MM.1S (cell line): Measurements from ENCODE around the gene SYPL1.

Experiments used
- DNase-seq: peaks from one replicate; pipeline ENCODE4 v3.0.0-alpha.2; 2015
- H2AFZ ChIP-seq: fragments of 300-600 bp; sonication (generic); 2 replicates; pipeline ENCODE4 v1.6.0; 2016; ENCODE audit warnings: antibody characterized with exemption, low read length
- H3F3A ChIP-seq: fragments of 300-600 bp; sonication (generic); 2 replicates; pipeline ENCODE4 v1.6.1; 2016; ENCODE audit warnings: mild to moderate bottlenecking, antibody characterized with exemption, low read length, moderate library complexity, mixed read lengths; ENCODE audit not compliant: insufficient read depth
- H3K27ac ChIP-seq: fragments of 300-600 bp; sonication (generic); 2 replicates; pipeline ENCODE4 v1.5.1; 2016; ENCODE audit warnings: mild to moderate bottlenecking, low read length
- H3K27me3 ChIP-seq: fragments of 300-600 bp; sonication (generic); replicated peaks from 2 replicates; pipeline ENCODE4 v1.6.0; 2016; ENCODE audit warnings: low read length; ENCODE audit not compliant: insufficient read depth
- H3K36me3 ChIP-seq: fragments of 300-600 bp; sonication (generic); replicated peaks from 2 replicates; pipeline ENCODE4 v1.6.1; 2016; ENCODE audit warnings: mild to moderate bottlenecking, low read length, mixed read lengths; ENCODE audit not compliant: insufficient read depth
- H3K4me1 ChIP-seq: fragments of 300-600 bp; sonication (generic); 2 replicates; pipeline ENCODE4 v1.6.1; 2016; ENCODE audit warnings: low read length, mixed read lengths
- H3K4me2 ChIP-seq: fragments of 300-600 bp; sonication (generic); 2 replicates; pipeline ENCODE4 v1.6.0; 2016; ENCODE audit warnings: low read depth, low read length
- H3K4me3 ChIP-seq: fragments of 300-600 bp; sonication (generic); 2 replicates; pipeline ENCODE4 v1.5.1; 2016; ENCODE audit warnings: low read length, mixed read lengths
- H3K79me2 ChIP-seq: fragments of 300-600 bp; sonication (generic); 2 replicates; pipeline ENCODE4 v1.6.1; 2016; ENCODE audit warnings: mixed run types, low read length, mixed read lengths
- H3K9ac ChIP-seq: fragments of 300-600 bp; sonication (generic); 2 replicates; pipeline ENCODE4 v1.6.1; 2016; ENCODE audit warnings: low read length, mixed read lengths
- H3K9me2 ChIP-seq: fragments of 300-600 bp; sonication (generic); replicated peaks from 2 replicates; pipeline ENCODE4 v1.6.1; 2016; ENCODE audit warnings: mild to moderate bottlenecking, low read length, mixed read lengths; ENCODE audit not compliant: insufficient read depth
- H3K9me3 ChIP-seq: fragments of 300-600 bp; sonication (generic); replicated peaks from 2 replicates; pipeline ENCODE4 v1.6.1; 2016; ENCODE audit warnings: mild to moderate bottlenecking, low read length, mixed read lengths; ENCODE audit not compliant: insufficient read depth
- H4K20me1 ChIP-seq: fragments of 300-600 bp; sonication (generic); 2 replicates; pipeline ENCODE4 v1.6.1; 2016; ENCODE audit warnings: mild to moderate bottlenecking, low read length, moderate library complexity, mixed read lengths; ENCODE audit not compliant: insufficient read depth
- EZH2 ChIP-seq: fragments of 300-600 bp; sonication (generic); optimal IDR thresholded peaks from 2 replicates; pipeline ENCODE3; 2017; ENCODE audit warnings: low read depth, mild to moderate bottlenecking, antibody characterized with exemption, low read length, mixed read lengths
- EZH2phosphoT487 ChIP-seq: fragments of 300-600 bp; sonication (generic); IDR thresholded peaks from 2 replicates; pipeline ENCODE4 v1.6.1; 2018; ENCODE audit warnings: antibody characterized with exemption, low read length
- TF ChIP-seq, protein P1 (sequence below): fragments of 300-600 bp; sonication (generic); IDR thresholded peaks from 2 replicates; pipeline ENCODE4 v1.5.1; 2016; ENCODE audit warnings: antibody characterized with exemption, low read length, mixed read lengths

The SYPL1 gene

DNA sequence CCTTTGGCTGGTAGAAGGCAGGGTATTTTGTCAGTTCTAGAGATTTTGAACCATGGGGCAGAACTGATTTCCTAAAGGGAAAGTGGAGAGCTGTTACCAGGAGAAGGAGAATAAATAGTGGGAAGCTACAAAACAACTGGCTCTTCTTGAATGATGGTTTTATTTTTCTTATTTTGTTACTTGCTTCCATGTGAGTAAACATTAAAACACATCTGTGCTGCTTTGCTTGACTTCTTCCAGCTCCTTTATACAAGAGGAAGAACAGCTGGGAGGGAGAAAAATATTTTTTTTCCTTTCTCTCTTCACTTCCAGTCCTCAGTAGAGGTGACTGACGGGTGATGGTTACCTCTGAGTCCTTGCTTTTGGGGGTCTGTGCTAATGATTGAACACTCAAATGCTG lies 30.0 kb upstream of the SYPL1 start:
- no peaks in the 10 kb centered on the region for H4K20me1 ChIP-seq
- H3K36me3 ChIP-seq: no peaks in the 10 kb centered on the region
- H3K4me2 ChIP-seq: no peak overlapping the region
- H3K27ac ChIP-seq: no peak overlapping the region
- H3K9ac ChIP-seq: no peak overlapping the region
- TF ChIP-seq EZH2phosphoT487 (no peak), EZH2 (no peak)
- TF ChIP-seq, protein P1, sequence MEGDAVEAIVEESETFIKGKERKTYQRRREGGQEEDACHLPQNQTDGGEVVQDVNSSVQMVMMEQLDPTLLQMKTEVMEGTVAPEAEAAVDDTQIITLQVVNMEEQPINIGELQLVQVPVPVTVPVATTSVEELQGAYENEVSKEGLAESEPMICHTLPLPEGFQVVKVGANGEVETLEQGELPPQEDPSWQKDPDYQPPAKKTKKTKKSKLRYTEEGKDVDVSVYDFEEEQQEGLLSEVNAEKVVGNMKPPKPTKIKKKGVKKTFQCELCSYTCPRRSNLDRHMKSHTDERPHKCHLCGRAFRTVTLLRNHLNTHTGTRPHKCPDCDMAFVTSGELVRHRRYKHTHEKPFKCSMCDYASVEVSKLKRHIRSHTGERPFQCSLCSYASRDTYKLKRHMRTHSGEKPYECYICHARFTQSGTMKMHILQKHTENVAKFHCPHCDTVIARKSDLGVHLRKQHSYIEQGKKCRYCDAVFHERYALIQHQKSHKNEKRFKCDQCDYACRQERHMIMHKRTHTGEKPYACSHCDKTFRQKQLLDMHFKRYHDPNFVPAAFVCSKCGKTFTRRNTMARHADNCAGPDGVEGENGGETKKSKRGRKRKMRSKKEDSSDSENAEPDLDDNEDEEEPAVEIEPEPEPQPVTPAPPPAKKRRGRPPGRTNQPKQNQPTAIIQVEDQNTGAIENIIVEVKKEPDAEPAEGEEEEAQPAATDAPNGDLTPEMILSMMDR: no peak
- H3K27me3 ChIP-seq: no peaks in the 10 kb centered on the region
- H3K4me3 ChIP-seq: no peak overlapping the region
- no peaks in the 10 kb centered on the region for H3K79me2 ChIP-seq
- H3K9me3 ChIP-seq: no peaks in the 10 kb centered on the region
- no peaks in the 10 kb centered on the region for H3K9me2 ChIP-seq
- H2AFZ ChIP-seq: no peak overlapping the region
- DNase-seq: no peak
- H3K4me1 ChIP-seq: no peaks in the 10 kb centered on the region
- H3F3A ChIP-seq: no peaks in the 10 kb centered on the region

DNA sequence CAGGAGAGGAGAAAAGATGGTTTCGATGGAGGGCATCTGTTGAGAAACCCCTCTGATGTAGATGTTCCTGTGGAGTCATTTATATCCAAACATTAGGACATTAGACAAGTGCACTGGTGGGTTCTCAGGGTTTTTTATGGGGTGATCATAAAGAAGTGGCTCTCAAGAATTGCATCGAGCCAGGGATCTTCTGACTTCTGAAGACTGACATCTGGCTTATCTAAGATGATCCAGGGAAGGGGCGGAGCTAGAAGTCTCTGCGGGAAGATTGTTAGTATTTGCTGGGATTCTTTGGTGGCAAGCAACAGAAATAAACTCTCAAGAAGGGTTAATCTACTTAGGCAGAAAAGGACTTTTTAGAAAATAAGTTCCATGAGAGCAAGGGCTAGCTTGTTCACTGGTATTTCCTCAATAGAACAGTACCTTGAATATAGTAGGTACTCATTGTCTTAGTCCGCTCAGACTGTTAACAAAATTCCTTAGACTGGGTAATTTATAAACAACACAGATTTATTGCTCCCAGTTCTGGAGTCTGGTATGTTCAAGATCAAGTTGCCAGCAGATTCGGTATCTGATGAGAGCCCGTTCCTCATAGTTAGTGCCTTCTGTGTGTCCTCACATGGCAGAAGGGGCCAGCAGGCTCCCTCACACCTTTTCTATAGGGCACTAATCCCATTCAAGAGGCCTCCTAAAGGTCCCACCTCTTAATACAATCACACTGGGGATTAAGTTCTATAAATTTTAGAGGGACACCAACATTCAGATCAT lies 28.5 kb upstream of the SYPL1 start:
- H3K4me3 ChIP-seq: no peak overlapping the region

DNA sequence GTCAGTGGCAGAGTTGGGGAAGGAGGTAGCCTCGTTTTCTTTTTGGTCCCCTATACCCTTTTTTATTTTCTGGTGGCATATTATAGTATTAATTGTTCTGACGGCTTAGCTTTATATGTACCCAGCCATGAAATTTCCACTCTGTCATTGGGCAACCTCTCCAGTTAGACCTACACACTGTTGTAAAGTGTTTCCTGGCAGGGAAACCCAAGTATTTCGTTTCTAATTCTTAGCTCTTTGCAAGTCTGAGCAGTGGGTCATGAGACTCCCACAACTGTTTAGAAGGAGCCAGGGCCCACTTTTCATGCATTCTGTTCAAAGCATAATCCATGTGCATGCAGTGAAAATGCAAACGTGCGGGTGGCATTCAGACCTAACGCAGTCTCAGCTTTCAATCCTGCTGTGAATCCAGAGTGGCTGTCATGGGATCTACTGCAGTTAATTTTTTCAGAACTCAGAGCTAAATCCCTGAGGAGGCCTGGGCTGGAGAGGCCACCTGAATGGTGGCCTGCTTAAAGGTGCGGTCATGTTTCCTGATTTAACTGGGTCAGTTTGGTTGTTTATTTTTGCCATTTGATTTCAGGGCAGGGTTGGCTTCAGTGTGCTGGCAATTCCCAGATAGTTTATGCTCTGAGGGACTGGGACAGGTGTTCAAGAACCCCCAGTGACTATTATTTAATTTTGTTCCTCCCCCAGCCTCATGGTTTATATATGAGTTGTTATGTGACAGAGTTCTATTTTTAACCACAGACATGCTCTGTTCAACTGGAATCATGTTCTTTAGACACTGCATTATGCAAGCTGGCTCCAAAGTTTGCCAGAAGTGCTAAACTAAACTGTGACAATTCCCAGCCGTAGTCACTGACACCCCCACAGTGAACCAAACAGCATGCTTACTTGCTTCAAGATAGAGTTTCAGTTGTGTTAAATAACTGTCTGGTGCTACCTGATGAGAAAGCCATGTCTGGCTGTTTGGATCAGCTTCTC lies 27.4 kb upstream of the SYPL1 start:
- H2AFZ ChIP-seq: no peak overlapping the region

More for the DNA sequence above, 28.5 kb upstream of the SYPL1 start:
- H3K36me3 ChIP-seq: no peaks in the 10 kb centered on the region
- H3K9me2 ChIP-seq: no peaks in the 10 kb centered on the region
- H3F3A ChIP-seq: no peaks in the 10 kb centered on the region
- no peak overlapping the region for H3K27ac ChIP-seq
- TF ChIP-seq, protein P1: no peak
- TF ChIP-seq EZH2phosphoT487: no peak
- no peak for TF ChIP-seq EZH2
- no peaks in the 10 kb centered on the region for H4K20me1 ChIP-seq
- no peak overlapping the region for H3K4me2 ChIP-seq
- no peak for DNase-seq
- no peaks in the 10 kb centered on the region for H3K9me3 ChIP-seq
- no peaks in the 10 kb centered on the region for H3K27me3 ChIP-seq
- no peaks in the 10 kb centered on the region for H3K4me1 ChIP-seq
- no peaks in the 10 kb centered on the region for H3K79me2 ChIP-seq
- no peak overlapping the region for H2AFZ ChIP-seq
- H3K9ac ChIP-seq: no peak overlapping the region

More for the DNA sequence above, 27.4 kb upstream of the SYPL1 start:
- H3K9me2 ChIP-seq: no peaks in the 10 kb centered on the region
- H3K9me3 ChIP-seq: no peaks in the 10 kb centered on the region
- H3K9ac ChIP-seq: no peak overlapping the region
- H3K4me1 ChIP-seq: no peaks in the 10 kb centered on the region
- no peaks in the 10 kb centered on the region for H4K20me1 ChIP-seq
- H3K27me3 ChIP-seq: no peaks in the 10 kb centered on the region
- H3K4me3 ChIP-seq: no peak overlapping the region
- H3K27ac ChIP-seq: no peak overlapping the region
- TF ChIP-seq EZH2: no peak
- TF ChIP-seq, protein P1: no peak
- no peak for TF ChIP-seq EZH2phosphoT487
- no peak overlapping the region for H3K4me2 ChIP-seq
- no peaks in the 10 kb centered on the region for H3K79me2 ChIP-seq
- no peaks in the 10 kb centered on the region for H3F3A ChIP-seq
- H3K36me3 ChIP-seq: no peaks in the 10 kb centered on the region
- DNase-seq: no peak
